Bronchial epithelial cell (primary cell): ENCODE data around the gene B3GAT2. TPM values are rescaled to one million over a fixed set of nuclear protein-coding genes. Genes with fewer than 3 reads are reported as not detected.

Experiments used
- DNase-seq: peaks from one replicate; pipeline ENCODE4 v3.0.0-alpha.2; 2010; ENCODE audit warnings: low read depth
- FAIRE-seq: peaks from 2 replicates; lab custom pipeline; 2011; peaks lifted over from hg19 to GRCh38; lab: Jason Lieb, UNC
- H3K27me3 ChIP-seq: 2 replicates; pipeline ENCODE4 v1.5.1; 2011; ENCODE audit warnings: low read length; ENCODE audit not compliant: control insufficient read depth, insufficient read depth
- H3K36me3 ChIP-seq: 2 replicates; pipeline ENCODE4 v1.5.1; 2011; ENCODE audit warnings: low read length; ENCODE audit not compliant: control insufficient read depth, insufficient read depth
- H3K4me3 ChIP-seq: 2 replicates; pipeline ENCODE4 v1.5.1; 2011; ENCODE audit warnings: mild to moderate bottlenecking, low read depth, low read length, control low read depth
- total RNA-seq: library from RNA; depleted of rRNA; stranded (reverse); fragments of >200 nt; gene quantifications from 2 replicates; pipeline ENCODE4 v1.2.1, GENCODE V29; 2014
- TF ChIP-seq, protein P1 (sequence below): IDR thresholded peaks from 2 replicates; pipeline ENCODE4 v1.5.1; 2011; ENCODE audit warnings: mild to moderate bottlenecking, moderate library complexity, low read length, control low read depth, inconsistent platforms; ENCODE audit not compliant: insufficient read depth, severe bottlenecking

Gene B3GAT2
- total RNA-seq, 1 donor from 2014 or later = under 0.01 TPM

DNA sequence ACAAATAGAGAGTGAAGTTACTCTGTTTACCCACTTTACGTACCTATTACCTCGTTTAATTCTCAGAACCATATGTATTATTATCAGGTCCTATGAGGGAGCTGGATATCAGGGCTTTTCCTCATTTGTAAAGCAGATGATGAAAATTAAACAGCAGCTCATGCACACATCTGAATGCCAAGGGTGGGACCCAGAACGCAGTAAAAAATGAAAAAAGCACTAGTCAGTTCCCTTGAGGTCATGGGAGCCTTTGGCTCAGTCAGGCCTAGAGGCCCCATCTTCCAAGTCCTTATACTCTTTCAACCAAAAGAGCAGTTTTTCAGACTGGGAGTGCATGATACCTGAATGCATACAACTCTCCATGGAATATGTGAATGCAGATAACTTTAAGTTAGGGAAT, 23.0 kb downstream of the B3GAT2 start:
- no peaks in the 10 kb centered on the region for H3K27me3 ChIP-seq
- no peak for FAIRE-seq
- H3K4me3 ChIP-seq = no peak overlapping the region
- no peak for DNase-seq
- TF ChIP-seq, protein P1, sequence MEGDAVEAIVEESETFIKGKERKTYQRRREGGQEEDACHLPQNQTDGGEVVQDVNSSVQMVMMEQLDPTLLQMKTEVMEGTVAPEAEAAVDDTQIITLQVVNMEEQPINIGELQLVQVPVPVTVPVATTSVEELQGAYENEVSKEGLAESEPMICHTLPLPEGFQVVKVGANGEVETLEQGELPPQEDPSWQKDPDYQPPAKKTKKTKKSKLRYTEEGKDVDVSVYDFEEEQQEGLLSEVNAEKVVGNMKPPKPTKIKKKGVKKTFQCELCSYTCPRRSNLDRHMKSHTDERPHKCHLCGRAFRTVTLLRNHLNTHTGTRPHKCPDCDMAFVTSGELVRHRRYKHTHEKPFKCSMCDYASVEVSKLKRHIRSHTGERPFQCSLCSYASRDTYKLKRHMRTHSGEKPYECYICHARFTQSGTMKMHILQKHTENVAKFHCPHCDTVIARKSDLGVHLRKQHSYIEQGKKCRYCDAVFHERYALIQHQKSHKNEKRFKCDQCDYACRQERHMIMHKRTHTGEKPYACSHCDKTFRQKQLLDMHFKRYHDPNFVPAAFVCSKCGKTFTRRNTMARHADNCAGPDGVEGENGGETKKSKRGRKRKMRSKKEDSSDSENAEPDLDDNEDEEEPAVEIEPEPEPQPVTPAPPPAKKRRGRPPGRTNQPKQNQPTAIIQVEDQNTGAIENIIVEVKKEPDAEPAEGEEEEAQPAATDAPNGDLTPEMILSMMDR = no peak
- no peaks in the 10 kb centered on the region for H3K36me3 ChIP-seq

GRCh38 chr6:70905742-70906141, 51.1 kb downstream of the B3GAT2 start:
- TF ChIP-seq, protein P1 = no peak
- Histone ChIP-seq H3K36me3 (no peaks in the 10 kb centered on the region), H3K27me3 (no peaks in the 10 kb centered on the region), H3K4me3 (no peak overlapping the region)
- FAIRE-seq (no peak), DNase-seq (no peak)

DNA sequence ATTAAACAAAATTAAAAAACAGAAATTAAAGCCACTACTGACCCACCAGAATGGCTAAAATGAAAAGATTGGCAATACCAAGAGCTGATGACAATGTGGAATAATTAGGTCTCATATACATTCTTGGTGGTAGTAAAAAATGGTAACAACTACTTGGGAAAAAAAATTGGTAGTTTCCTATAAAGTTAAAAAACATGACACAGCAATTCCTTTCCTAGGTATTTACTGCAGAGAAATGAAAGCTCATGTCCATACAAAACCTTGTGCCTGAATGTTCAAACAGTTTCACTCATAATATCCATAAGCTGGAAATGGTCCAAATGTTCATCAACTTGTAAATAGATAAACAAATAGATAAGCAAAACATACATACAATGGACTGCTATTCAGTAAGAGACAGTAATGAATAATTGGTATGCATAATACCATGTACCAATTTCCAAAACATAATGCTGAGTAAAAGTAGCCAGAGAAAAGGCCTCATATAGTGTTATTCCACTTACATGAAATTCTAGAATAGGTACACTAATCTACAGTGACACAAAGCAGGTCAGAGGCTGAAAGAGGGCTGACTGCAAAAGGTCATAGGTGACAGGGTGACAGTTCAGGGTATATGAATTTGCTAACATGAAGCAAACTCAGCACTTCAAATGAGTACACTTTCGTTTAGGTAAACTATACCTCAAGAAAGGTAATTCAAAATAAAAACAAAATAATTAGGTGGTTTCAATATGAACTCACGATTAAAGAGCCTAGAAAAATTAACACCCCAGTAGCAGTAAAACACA, 53.0 kb downstream of the B3GAT2 start:
- H3K4me3 ChIP-seq = no peak overlapping the region
- TF ChIP-seq, protein P1 = no peak
- no peaks in the 10 kb centered on the region for H3K27me3 ChIP-seq
- DNase-seq (no peak), FAIRE-seq (no peak)
- H3K36me3 ChIP-seq = no peaks in the 10 kb centered on the region

DNA sequence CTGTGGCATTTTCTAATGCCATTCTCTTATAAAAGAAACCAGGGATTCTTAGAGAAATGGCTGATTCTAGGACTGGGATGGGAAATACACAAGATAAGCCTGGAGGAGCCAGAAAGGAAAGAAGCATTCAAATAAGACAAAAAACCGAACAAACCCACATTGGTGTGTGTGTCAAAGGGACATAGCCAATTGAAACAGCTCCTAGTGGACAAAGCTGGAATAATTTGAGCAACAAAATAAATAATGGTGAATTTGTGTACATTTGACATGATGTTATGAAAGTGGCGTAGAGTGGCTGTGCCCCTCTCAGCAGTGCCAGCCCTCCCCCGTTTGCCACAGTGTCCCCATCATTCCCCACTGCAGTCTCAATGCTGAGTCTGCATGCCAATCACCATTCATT, 55.5 kb downstream of the B3GAT2 start:
- no peak for FAIRE-seq
- no peaks in the 10 kb centered on the region for H3K36me3 ChIP-seq
- DNase-seq = peak; percentile 7
- no peaks in the 10 kb centered on the region for H3K27me3 ChIP-seq
- TF ChIP-seq, protein P1 = peak; percentile 29
- no peak overlapping the region for H3K4me3 ChIP-seq

DNA sequence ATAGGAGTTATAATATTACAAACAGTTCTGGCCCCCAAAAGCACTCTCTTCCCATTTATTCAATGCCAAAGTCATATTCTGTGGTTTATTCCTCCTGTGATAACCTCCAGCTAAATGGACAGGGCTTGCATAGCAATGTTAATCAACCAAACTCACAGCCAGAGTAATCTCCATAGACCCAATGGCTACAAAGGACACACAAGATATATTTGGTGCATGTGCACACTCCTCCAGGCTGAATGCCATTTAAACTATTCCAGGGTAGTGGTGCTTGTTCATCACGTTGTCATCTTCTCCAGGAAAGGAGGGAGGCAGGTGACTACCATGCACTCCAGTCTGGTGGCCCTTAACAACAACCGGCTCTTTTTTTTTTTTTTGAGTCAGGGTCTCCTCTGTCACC, 56.8 kb downstream of the B3GAT2 start:
- Histone ChIP-seq H3K4me3 (no peak overlapping the region), H3K36me3 (no peaks in the 10 kb centered on the region), H3K27me3 (no peaks in the 10 kb centered on the region)
- no peak for FAIRE-seq
- TF ChIP-seq, protein P1 = no peak
- DNase-seq = no peak
